ENCODE measurements around the gene TASP1. TPM values are rescaled to one million over a fixed set of nuclear protein-coding genes. Genes with fewer than 3 reads are reported as not detected.
A peak's percentile ranks its signal among the peaks of the same experiment; 100 is the strongest.
"Not testable (repeated sequence)": the region's sequence is repeated elsewhere in the genome, so short reads cannot be mapped to it uniquely, and the experiment has no call there.

Gene TASP1
- total RNA-seq, 1 donor from 2014 or later, result 15.9 TPM

DNA sequence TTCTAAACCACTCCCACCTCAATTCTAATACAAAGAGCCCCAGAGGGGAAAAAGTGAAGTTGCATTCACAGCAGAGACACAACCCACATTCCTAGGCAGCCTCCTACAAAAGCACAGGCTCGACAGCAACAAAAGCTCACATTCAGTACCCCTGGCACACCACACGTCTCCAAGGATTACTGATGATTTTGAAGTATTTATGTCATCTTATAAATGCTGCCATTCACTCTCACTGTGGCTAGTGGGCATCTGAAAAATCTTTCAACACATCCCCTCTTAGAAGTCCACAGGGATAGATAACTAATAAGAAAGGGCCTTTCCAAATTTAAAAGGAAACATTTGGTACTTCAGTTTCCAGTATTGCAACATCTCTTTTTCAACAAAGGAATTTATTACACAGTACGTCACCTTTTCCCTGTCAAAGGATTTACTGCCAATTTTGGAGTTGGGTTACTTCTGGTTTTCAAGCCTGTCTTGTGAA, 146.7 kb downstream of the TASP1 start:
- TF ChIP-seq, protein P1, sequence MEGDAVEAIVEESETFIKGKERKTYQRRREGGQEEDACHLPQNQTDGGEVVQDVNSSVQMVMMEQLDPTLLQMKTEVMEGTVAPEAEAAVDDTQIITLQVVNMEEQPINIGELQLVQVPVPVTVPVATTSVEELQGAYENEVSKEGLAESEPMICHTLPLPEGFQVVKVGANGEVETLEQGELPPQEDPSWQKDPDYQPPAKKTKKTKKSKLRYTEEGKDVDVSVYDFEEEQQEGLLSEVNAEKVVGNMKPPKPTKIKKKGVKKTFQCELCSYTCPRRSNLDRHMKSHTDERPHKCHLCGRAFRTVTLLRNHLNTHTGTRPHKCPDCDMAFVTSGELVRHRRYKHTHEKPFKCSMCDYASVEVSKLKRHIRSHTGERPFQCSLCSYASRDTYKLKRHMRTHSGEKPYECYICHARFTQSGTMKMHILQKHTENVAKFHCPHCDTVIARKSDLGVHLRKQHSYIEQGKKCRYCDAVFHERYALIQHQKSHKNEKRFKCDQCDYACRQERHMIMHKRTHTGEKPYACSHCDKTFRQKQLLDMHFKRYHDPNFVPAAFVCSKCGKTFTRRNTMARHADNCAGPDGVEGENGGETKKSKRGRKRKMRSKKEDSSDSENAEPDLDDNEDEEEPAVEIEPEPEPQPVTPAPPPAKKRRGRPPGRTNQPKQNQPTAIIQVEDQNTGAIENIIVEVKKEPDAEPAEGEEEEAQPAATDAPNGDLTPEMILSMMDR (IDR thresholded peaks at IDR 0.05; ENCODE audit: unreplicated experiment), result no peak
- peak; percentile 19 for DNase-seq (ENCODE audit: low spot score)
- Mint-ChIP-seq H3K36me3 (ENCODE audit: low read depth, unreplicated experiment) (peaks cover 3% of the 10 kb centered on the region), H3K27ac (ENCODE audit: unreplicated experiment) (peak overlapping the region; percentile 62), H3K4me3 (ENCODE audit: unreplicated experiment) (no peak overlapping the region), H3K4me1 (ENCODE audit: unreplicated experiment) (peaks cover 7% of the 10 kb centered on the region), H3K27me3 (ENCODE audit: unreplicated experiment) (no peaks in the 10 kb centered on the region), H3K9me3 (ENCODE audit: unreplicated experiment) (no peaks in the 10 kb centered on the region)

DNA sequence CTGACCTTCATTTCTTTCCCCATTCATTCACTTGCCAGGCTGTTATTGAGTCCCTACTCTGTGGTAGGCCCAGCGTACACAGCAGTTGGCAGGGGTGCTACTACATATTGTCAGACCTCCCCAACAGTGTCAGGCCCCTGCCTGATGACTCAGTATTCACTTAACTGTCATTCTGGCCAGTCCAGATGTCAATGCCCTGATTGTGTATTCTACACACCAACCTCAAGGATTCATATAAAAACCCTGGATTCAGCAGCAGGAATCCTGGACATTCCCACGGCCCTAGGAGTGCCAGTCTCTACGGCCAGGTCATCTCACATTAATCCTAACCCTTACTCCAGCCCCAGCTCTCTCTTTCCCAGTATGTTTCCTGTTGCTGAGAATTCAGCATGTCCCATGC, 151.5 kb downstream of the TASP1 start:
- Mint-ChIP-seq H3K27me3 (ENCODE audit: unreplicated experiment) (peaks cover 3% of the 10 kb centered on the region), H3K36me3 (ENCODE audit: low read depth, unreplicated experiment) (peaks cover 4% of the 10 kb centered on the region), H3K9me3 (ENCODE audit: unreplicated experiment) (no peaks in the 10 kb centered on the region), H3K4me1 (ENCODE audit: unreplicated experiment) (peaks cover 5% of the 10 kb centered on the region), H3K27ac (ENCODE audit: unreplicated experiment) (no peak overlapping the region), H3K4me3 (ENCODE audit: unreplicated experiment) (no peak overlapping the region)
- TF ChIP-seq, protein P1 (IDR thresholded peaks at IDR 0.05; ENCODE audit: unreplicated experiment), result no peak
- DNase-seq (ENCODE audit: low spot score), result no peak

DNA sequence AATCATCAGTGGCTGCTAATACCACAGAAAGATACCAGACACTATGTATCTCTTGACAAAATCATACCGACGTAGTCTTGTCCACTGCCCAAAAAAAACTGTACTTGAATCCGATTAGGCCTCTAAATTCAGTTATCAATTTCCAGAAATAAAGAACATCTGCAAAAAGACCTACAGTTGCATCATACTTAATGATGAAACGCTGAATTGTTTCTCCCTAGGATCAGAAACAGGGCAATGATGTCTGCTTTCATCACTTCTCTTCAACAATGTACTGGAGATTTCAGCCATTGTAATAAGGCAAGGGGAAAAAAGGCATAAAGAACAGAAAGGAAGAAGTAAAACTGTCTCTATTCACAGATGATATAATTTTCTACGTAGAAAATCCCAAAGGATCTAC, 152.0 kb downstream of the TASP1 start:
- Mint-ChIP-seq H3K36me3 (ENCODE audit: low read depth, unreplicated experiment) (peaks cover 7% of the 10 kb centered on the region), H3K27ac (ENCODE audit: unreplicated experiment) (no peak overlapping the region), H3K4me1 (ENCODE audit: unreplicated experiment) (no peaks in the 10 kb centered on the region), H3K4me3 (ENCODE audit: unreplicated experiment) (no peak overlapping the region), H3K9me3 (ENCODE audit: unreplicated experiment) (no peaks in the 10 kb centered on the region), H3K27me3 (ENCODE audit: unreplicated experiment) (peaks cover 3% of the 10 kb centered on the region)
- no peak for DNase-seq (ENCODE audit: low spot score)
- TF ChIP-seq, protein P1 (IDR thresholded peaks at IDR 0.05; ENCODE audit: unreplicated experiment), result no peak

DNA sequence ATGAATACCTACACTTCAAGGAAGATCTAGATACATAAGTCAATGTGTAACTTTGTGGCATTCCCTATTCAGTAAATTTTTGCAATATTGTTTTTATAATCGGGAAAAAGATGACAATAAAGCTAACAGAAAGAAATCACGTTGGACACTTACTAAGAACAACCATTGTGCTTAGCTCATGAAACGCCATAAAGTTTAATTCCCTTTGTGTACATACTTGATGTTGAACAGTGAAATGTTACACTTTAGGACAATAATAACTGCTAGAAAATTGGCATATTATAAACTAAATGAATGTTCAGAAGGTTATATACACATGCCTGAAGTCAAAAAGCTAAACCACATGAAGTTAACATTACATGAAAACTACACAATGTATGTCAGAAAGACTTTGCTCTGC, 153.2 kb downstream of the TASP1 start:
- Mint-ChIP-seq H3K27me3 (ENCODE audit: unreplicated experiment) (peaks cover 3% of the 10 kb centered on the region), H3K4me1 (ENCODE audit: unreplicated experiment) (no peaks in the 10 kb centered on the region), H3K27ac (ENCODE audit: unreplicated experiment) (no peak overlapping the region), H3K36me3 (ENCODE audit: low read depth, unreplicated experiment) (peaks cover 16% of the 10 kb centered on the region), H3K9me3 (ENCODE audit: unreplicated experiment) (no peaks in the 10 kb centered on the region), H3K4me3 (ENCODE audit: unreplicated experiment) (no peak overlapping the region)
- DNase-seq (ENCODE audit: low spot score), result no peak
- TF ChIP-seq, protein P1 (IDR thresholded peaks at IDR 0.05; ENCODE audit: unreplicated experiment), result no peak

DNA sequence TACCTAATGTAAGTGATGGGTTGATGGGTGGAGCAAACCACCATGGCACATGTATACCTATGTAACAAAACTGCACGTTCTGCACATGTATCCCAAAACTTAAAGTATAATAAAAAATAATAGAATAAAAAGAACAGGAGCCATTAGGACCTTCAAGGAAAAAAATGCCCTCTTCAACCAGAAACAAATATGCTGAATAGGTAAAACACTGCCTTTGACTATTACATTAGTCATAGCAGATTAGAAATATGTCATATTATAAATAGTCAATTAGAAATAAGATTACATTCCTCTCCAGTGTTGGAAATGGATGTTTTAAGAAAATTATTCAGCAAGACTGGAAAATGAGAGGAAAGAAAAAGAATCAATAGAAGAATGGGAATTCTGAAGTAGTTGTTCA, 153.7 kb downstream of the TASP1 start:
- not testable (repeated sequence) for H3K4me3 Mint-ChIP-seq (ENCODE audit: unreplicated experiment); H3K27me3 Mint-ChIP-seq (ENCODE audit: unreplicated experiment); H3K4me1 Mint-ChIP-seq (ENCODE audit: unreplicated experiment); H3K9me3 Mint-ChIP-seq (ENCODE audit: unreplicated experiment); DNase-seq (ENCODE audit: low spot score); H3K27ac Mint-ChIP-seq (ENCODE audit: unreplicated experiment)
- peaks cover 16% of the 10 kb centered on the region for H3K36me3 Mint-ChIP-seq (ENCODE audit: low read depth, unreplicated experiment)

DNA sequence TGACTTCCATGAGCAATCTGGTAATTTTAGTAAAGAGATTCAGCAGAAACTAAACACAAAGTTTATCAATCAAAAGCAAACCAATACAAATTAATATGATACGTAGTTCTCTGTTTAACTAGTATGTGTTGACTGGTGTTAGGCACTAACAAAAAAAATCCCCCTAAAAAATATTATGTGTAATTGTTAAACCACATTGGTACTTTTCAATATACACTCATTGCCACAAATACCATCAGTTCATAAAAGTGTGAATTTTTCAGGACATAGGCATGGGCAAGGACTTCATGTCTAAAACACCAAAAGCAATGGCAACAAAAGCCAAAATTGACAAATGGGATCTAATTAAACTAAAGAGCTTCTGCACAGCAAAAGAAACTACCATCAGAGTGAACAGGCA, 155.3 kb downstream of the TASP1 start:
- H3K27ac Mint-ChIP-seq (ENCODE audit: unreplicated experiment); H3K27me3 Mint-ChIP-seq (ENCODE audit: unreplicated experiment); DNase-seq (ENCODE audit: low spot score): not testable (repeated sequence)

More for the DNA sequence above, 155.3 kb downstream of the TASP1 start:
- H3K4me3 Mint-ChIP-seq (ENCODE audit: unreplicated experiment); H3K9me3 Mint-ChIP-seq (ENCODE audit: unreplicated experiment); H3K4me1 Mint-ChIP-seq (ENCODE audit: unreplicated experiment): not testable (repeated sequence)
- H3K36me3 Mint-ChIP-seq (ENCODE audit: low read depth, unreplicated experiment), result peaks cover 16% of the 10 kb centered on the region
